Right cardiac atrium (tissue), 5 donors: ENCODE data around the gene MAP1LC3B. TPM values are rescaled to one million over a fixed set of nuclear protein-coding genes. Genes with fewer than 3 reads are reported as not detected.
"Not testable (repeated sequence)": the region's sequence is repeated elsewhere in the genome, so short reads cannot be mapped to it uniquely, and the experiment has no call there.

Source experiments
- ATAC-seq, 2 donors: fragments of 200-7000 bp; cut with Tn5 transposase; one replicate each; pipeline versions ENCODE4 v1.8.0 to v1.9.1; 2020; ENCODE audit warnings: moderate library complexity in 2 of 2, mild to moderate bottlenecking in 1 of 2
- DNase-seq, 3 donors: peaks; one replicate each; pipeline ENCODE4 v3.0.0-alpha.2; 2020
- H3K27ac ChIP-seq: one replicate; pipeline ENCODE4 v1.5.1; 2013; ENCODE audit warnings: mild to moderate bottlenecking, low read length, control low read depth, moderate library complexity
- H3K27me3 ChIP-seq: one replicate; pipeline ENCODE4 v1.6.1; 2013; ENCODE audit not compliant: control insufficient read depth, insufficient read depth
- H3K4me1 ChIP-seq: one replicate; pipeline ENCODE4 v1.6.1; 2013; ENCODE audit warnings: low read length; ENCODE audit not compliant: control insufficient read depth, insufficient read depth
- H3K4me3 ChIP-seq: one replicate; pipeline ENCODE4 v1.5.1; 2013; ENCODE audit warnings: low read length, control low read depth
- H3K9me3 ChIP-seq: one replicate; pipeline ENCODE4 v1.6.1; 2013; ENCODE audit warnings: low read length; ENCODE audit not compliant: control insufficient read depth
- WGBS: extraction: QIAGEN DNeasy Blood & Tissue Kit; methylation state at CpG from one replicate; pipeline ENCODE4 v1.1.7; 2013; 5-methylcytosine and 5-hydroxymethylcytosine counted together
- intact Hi-C, 4 donors: fragments of 100-400 bp; cut with DNase I; formaldehyde crosslinking; loops; one replicate each; pipeline versions ENCODE4 v1.11.0 to v1.14.0; 2022 to 2023
- polyA plus RNA-seq: library from polyadenylated mRNA; stranded (reverse); fragments of 200-250 nt; gene quantifications from one replicate; pipeline ENCODE4 v1.2.3, GENCODE V29; 2013
- total RNA-seq, 4 donors: library from RNA; stranded (reverse); fragmentation: NEBNext Ultra II Directional; extraction: Animal tissue kit (Norgen Biotek cat#: 25700); gene quantifications; one replicate each; pipeline ENCODE4 v1.2.1, GENCODE V29; 2021
- donor health status: healthy with polysubstance abuse.
- donor health status: DM: no; HTN: yes; CAD: no.
- donor health status: DM: no; HTN: no; CAD: no.
- donor health status: DM: no; HTN: yes; CAD: no; lungs with severe emphysema.
- donor health status: DM: yes; HTN: yes; CAD: no.

The MAP1LC3B gene
- total and polyA plus RNA-seq, 5 donors: 87.7 to 115 (median 108) TPM

DNA sequence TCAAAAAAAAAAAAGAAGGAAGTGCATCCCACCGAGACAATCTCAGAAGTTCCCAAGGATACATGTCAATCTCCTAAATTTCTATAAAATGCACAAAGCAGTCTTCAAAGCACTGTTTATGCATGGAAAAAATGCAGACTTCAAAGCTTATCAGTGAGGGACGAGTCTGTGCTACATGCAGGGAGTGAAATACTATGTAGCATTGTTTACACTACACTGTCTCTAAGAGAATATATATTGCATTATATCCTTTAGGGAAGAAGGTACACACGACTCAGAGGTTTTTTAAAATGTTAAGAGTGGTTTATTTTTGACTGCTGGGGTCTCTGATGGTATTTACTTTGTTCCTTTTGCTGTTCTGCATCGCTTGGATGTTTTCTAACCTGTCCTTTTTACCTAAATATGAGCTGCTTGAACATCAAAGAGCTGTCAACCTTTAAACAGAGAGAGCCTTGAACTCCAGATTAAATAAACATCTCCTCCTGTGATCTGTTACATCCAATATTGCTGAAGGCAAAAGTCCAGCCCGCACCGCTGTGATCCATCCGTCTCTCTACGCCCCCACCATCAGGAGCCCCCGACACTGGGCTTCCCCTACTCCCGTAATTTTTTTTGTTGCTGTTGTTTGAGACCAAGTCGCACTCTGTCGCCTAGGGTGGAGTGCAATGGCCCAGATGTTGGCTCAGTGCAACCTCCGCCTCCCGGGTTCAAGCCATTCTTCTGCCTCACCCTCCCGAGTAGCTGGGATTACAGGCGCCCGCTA lies 9.9 kb upstream of the MAP1LC3B start:
- 20% methylated on average over 17 of the region's 17 CpGs for WGBS
- intact Hi-C loops: loop anchor here in 3 of 4 donors (5.0 kb wide), 2 partner anchors 55 to 60 kb away; no protein-coding TSS in a partner anchor
- Histone ChIP-seq H3K27ac (peak overlapping the region; percentile 89), H3K4me3 (peak overlapping the region; percentile 73), H3K9me3 (no peaks in the 10 kb centered on the region), H3K4me1 (peaks cover 12% of the 10 kb centered on the region), H3K27me3 (no peaks in the 10 kb centered on the region)
- ATAC-seq (no peak), DNase-seq (no peak)

DNA sequence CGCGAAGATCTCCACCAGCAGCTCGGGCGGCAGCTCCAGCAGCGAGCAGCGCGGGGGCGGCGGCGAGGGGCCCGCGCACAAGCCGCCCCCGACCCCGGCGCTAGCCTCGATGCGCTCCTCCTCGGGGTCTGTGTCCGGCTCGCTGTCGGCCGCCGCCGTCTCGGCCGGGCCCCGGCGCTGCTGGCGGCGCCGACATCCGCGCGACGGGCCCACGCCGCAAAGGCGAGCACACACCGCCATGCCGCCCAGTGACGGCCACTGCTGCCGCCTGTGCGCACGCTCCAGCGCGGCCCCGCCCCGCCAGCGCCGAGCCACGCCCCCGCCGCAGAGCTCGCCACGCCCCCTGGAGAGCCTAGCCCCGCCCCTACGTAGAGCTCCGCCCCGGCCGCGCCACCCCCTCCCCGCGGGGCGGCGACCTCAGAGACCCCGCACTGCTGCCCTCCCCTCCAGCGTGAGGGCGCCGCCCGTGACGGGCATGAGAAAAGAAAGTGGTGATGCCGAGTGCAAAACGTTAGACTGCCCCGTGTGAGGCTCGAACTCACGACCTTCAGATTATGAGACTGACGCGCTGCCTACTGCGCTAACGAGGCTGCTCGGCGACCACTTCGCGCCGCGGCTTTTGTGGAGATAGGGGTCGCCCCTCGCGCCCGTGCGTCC lies 8.5 kb upstream of the MAP1LC3B start, which contains the start of gene FBXO31:
TSS of gene FBXO31 (minus strand) at position 272 of the 657 bp plus-strand sequence. CDS start at position 240, 32 bp downstream.
- DNase-seq (peak; percentile 87 to 95 (median 94)), ATAC-seq (peak; percentile 91 to 93)
- Histone ChIP-seq H3K9me3 (no peaks in the 10 kb centered on the region), H3K27ac (peak within 1 kb of the TSS; percentile 87), H3K4me3 (peak within 1 kb of the TSS; percentile 73), H3K4me1 (peaks cover 12% of the 10 kb centered on the region), H3K27me3 (no peaks in the 10 kb centered on the region)
- WGBS: under 1% methylated on average over 92 of the region's 92 CpGs
- intact Hi-C loops: loop anchor here in 3 of 4 donors (5.0 kb wide), 2 partner anchors 56 to 61 kb away; no protein-coding TSS in a partner anchor

DNA sequence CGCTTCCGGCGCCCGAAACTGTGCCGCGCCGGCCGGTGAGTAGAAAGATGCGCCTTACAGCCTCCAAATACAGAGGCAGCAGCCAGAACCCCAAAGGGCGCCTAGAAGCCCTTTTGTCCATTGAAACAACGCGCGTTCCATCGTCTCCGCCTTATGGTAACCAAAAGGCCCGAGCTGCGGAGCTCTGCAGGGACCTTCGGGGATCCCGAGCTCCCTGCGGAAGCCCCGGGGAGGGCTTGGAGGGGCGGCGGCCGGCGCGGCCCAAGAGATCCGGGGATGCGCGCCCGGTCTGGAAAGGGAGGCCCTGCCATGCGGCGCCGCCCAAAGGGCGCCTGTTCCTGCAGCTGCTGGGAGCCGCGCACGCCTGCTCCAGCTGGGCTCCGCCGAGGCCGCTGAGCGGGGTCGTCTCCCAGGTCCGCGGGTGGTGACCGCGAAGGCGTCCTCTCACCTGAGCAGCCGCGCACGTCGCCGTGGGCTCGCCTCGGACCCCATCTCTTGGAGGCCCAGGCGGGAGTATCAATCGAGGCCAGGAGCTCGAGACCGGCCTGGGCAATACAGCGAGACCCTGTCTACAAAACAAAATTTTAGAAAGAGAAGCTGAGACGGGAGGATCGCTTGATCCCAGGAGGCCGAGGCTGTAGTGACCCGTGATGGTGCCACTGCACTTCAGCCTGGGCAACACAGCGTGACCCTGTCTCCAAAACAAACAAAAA lies 7.8 kb upstream of the MAP1LC3B start:
- H3K9me3 ChIP-seq: no peaks in the 10 kb centered on the region
- H3K27ac ChIP-seq: peak overlapping the region; percentile 87
- ATAC-seq (peak; percentile 49 to 58), DNase-seq (peak; percentile 62 to 87 (median 86))
- intact Hi-C loops: loop anchor here in 3 of 4 donors (5.0 kb wide), 2 partner anchors 57 to 62 kb away; no protein-coding TSS in a partner anchor
- H3K4me3 ChIP-seq: peak overlapping the region; percentile 73
- WGBS: 4% methylated on average over 64 of the region's 64 CpGs
- peaks cover 9% of the 10 kb centered on the region for H3K4me1 ChIP-seq
- no peaks in the 10 kb centered on the region for H3K27me3 ChIP-seq

DNA sequence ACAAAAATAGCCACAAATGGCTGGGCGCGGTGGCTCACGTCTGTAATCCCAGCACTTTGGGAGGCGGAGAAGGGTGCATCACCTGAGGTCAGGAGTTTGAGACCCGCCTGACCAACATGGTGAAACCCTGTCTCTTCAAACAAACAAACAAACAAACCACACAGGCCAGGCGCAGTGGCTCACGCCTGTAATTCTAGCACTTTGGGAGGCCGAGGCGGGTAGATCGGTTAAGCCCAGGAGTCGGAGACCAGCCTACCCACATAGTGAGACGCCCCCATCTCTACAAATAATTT lies 7.3 kb upstream of the MAP1LC3B start:
- intact Hi-C loops: loop anchor here in 3 of 4 donors (5.0 kb wide), 2 partner anchors 58 to 63 kb away; no protein-coding TSS in a partner anchor
- not testable (repeated sequence) for H3K4me1 ChIP-seq, ATAC-seq

DNA sequence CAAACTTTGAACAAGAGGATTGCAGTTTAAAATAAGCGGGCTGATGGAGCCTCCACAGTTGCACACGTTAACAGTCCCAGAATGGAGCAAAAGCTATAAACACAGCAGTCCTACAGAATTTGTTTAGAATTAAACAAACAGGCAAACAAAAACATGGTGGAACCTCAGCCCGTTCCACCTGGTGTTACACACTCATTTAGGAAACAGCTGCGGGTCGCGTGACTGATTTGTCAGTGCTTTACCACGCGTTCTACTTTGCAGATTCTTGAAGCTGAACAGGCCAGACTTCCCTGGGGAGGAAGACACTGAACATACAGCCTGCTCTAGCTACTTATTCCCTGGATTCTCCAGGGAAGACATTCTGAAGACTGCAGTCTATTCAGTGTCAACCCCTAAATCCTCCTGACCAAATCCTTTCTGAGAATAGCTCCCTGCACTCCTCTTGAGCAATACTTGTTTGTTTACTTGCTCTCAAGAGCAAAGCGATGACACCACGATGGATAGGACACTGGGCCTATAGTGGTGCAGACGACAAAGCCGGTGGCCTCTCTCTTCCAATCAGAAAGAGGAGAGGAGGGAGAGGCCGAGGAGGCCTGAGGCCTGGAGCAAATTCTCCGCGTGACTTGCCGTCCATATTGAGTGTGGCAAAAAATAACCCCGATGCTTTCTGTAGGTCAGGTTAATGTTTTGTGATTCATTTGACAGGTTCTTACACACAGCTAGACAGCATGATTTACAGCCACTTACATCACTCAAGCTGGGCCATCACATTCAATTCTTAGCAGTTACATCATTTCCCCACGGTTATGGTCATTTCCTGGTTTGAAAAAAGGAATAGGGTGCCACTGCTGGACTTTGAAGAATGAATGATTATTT lies 4.0 kb upstream of the MAP1LC3B start:
- 7% methylated on average over 18 of the region's 18 CpGs for WGBS
- peak; percentile 77 to 78 for ATAC-seq
- Histone ChIP-seq H3K27me3 (no peaks in the 10 kb centered on the region), H3K4me1 (peaks cover 3% of the 10 kb centered on the region), H3K9me3 (no peaks in the 10 kb centered on the region), H3K4me3 (peak overlapping the region; percentile 22), H3K27ac (peak overlapping the region; percentile 99)
- intact Hi-C loops: no loop called here
- DNase-seq: peak; percentile 92 to 94 (median 93)

More for the DNA sequence above, 7.3 kb upstream of the MAP1LC3B start:
- not testable (repeated sequence) for H3K27me3 ChIP-seq, H3K9me3 ChIP-seq, H3K4me3 ChIP-seq, DNase-seq
- peak overlapping the region; percentile 87 for H3K27ac ChIP-seq
- WGBS: 83% methylated on average over 12 of the region's 12 CpGs

DNA sequence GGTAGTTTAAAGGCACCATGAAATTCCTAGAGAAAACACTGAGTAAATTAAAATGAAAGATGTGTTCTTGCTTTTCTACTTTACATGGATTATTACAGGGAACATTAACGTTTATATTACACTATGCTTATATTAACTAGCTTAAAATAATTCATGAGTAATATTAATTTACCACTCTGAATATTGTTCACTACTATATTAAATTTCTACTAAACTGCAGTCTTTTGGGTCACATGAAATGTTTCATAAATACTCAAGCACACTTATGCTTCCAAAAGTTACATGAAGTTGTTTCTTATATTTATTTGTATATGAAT lies 3.4 kb upstream of the MAP1LC3B start:
- H3K4me3 ChIP-seq: peak overlapping the region; percentile 22
- ATAC-seq (no peak), DNase-seq (no peak)
- H3K27ac ChIP-seq: no peak overlapping the region
- peaks cover 6% of the 10 kb centered on the region for H3K4me1 ChIP-seq
- H3K9me3 ChIP-seq: no peaks in the 10 kb centered on the region
- no peaks in the 10 kb centered on the region for H3K27me3 ChIP-seq
- WGBS: 27% methylated on average over 1 of the region's 1 CpG
- intact Hi-C loops: no loop called here

DNA sequence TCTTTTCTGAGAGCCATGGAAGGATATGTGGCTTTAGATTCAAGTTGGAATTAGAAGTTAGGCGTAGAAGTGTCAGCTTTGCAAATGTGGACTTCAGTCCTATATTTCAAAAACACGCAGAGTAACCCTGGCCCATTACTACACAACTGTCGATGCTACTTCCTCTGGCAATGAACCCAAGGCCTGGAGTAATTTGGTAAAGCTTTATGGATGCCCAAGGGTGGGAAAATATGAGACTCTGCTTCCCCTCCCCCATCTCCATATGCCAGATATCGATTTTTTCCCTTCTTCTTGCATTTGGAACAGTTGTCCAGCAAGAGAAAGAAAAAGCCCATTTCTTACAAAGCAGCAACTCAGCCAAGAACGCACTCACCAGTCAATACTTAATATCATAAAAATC lies 2.9 kb upstream of the MAP1LC3B start:
- H3K27ac ChIP-seq: peak overlapping the region; percentile 62
- DNase-seq: no peak
- H3K4me1 ChIP-seq: peaks cover 6% of the 10 kb centered on the region
- no peak for ATAC-seq
- no peak overlapping the region for H3K4me3 ChIP-seq
- intact Hi-C loops: no loop called here
- 90% methylated on average over 5 of the region's 5 CpGs for WGBS
- no peaks in the 10 kb centered on the region for H3K27me3 ChIP-seq
- H3K9me3 ChIP-seq: no peaks in the 10 kb centered on the region

DNA sequence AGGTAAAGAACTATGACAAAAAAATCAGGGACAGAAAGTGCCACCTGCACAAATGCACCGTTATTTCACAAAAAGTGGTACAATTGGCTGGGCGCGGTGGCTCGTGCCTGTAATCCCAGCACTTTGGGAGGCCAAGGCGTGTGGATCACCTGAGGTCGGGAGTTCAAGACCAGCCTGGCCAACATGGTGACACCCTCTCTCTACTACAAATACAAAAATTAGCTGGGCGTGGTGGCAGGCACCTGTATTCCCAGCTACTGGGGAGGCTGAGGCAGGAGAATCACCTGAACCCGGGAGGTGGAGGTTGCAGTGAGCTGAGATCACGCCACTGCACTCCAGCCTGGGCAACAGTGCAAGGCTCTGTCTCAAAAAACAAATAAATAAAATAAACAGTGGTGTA lies 2.2 kb upstream of the MAP1LC3B start:
- 95% methylated on average over 9 of the region's 9 CpGs for WGBS
- not testable (repeated sequence) for DNase-seq, H3K9me3 ChIP-seq, ATAC-seq, H3K4me1 ChIP-seq, H3K27ac ChIP-seq, H3K4me3 ChIP-seq, H3K27me3 ChIP-seq
- intact Hi-C loops: loop anchor here in 2 of 4 donors (10.0 kb wide), 2 partner anchors 245 to 375 kb away; partner anchors contain the start of gene KLHDC4 (in 1 of the 2)

DNA sequence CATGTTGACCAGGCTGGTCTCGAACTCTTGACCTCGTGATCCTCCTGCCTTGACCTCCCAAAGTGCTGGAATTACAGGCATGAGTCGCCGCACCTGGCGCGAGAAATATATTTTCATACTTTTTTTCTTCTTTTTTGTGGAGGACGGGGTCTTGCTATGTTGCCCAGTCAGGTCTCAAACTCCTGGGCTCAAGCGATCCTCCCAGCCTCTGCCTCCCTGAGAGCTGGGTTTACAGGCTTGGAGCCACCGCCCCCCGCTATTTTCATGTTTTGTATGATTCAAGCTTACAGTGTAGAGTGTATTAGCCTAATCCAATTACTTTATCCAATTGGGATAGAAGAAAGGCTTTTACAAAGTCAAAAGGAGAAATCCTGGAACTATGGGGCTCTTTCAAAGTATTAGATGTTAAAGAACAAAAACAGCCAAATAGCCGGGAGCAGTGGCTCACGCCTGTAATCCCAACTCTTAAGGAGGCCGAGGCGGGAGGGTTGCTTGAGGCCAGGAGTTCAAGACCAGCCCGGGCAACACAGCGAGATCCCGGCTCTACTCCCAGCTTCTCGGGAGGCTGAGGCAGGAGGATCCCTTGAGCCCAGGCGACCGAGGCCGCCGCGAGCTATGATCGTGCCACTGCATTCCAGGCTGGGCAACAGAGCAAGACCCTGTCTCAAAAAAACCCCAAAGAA lies 1.4 kb upstream of the MAP1LC3B start:
- whole genome bisulfite sequencing: 97% methylated on average over 24 of the region's 24 CpGs
- H3K27ac ChIP-seq: peak overlapping the region; percentile 94
- ATAC-seq (no peak), DNase-seq (peak in 1 of 3 donors; percentile 71)
- no peak overlapping the region for H3K4me3 ChIP-seq
- intact Hi-C loops: loop anchor here in 2 of 4 donors (10.0 kb wide), 2 partner anchors 244 to 374 kb away; partner anchors contain the start of gene KLHDC4 (in 1 of the 2)
- H3K27me3 ChIP-seq: no peaks in the 10 kb centered on the region
- peaks cover 6% of the 10 kb centered on the region for H3K4me1 ChIP-seq
- H3K9me3 ChIP-seq: no peaks in the 10 kb centered on the region
